Stimulated activated CD4-positive, alpha-beta T cell treated with anti-CD3 and anti-CD28 coated beads, Interleukin-2, amount 100 ng/mL, for 24 hours (primary cell): ENCODE results near the gene GDF15.

Source experiments
- DNase-seq, 2 donors: peaks; one replicate each; pipeline ENCODE4 v3.0.0-alpha.2; 2020

Gene GDF15

GRCh38 chr19:18419699-18420460 lies 33.9 kb downstream of the GDF15 start:
- DNase-seq = peak; percentile 60 to 61

GRCh38 chr19:18420930-18421329 lies 35.0 kb downstream of the GDF15 start:
- DNase-seq = no peak

GRCh38 chr19:18421371-18421959 lies 35.5 kb downstream of the GDF15 start:
- DNase-seq = no peak

GRCh38 chr19:18422530-18423191 lies 36.7 kb downstream of the GDF15 start:
- no peak for DNase-seq

- no peak for DNase-seq
These were observed 37.5 kb downstream of the GDF15 start for GRCh38 chr19:18423258-18424020.

GRCh38 chr19:18424122-18424889 lies 38.3 kb downstream of the GDF15 start:
- DNase-seq = no peak

GRCh38 chr19:18424890-18425514 lies 39.0 kb downstream of the GDF15 start:
- no peak for DNase-seq

GRCh38 chr19:18425515-18426415 lies 39.8 kb downstream of the GDF15 start:
- no peak for DNase-seq

GRCh38 chr19:18426416-18426767 lies 40.4 kb downstream of the GDF15 start:
- DNase-seq = no peak

- no peak for DNase-seq
These were observed 41.3 kb downstream of the GDF15 start for GRCh38 chr19:18427080-18427742.

GRCh38 chr19:18427743-18428113 lies 41.8 kb downstream of the GDF15 start:
- no peak for DNase-seq

GRCh38 chr19:18428173-18428786 lies 42.3 kb downstream of the GDF15 start:
- DNase-seq = no peak

GRCh38 chr19:18428787-18429674 lies 43.1 kb downstream of the GDF15 start:
- DNase-seq = peak; percentile 73 to 79

- DNase-seq = no peak
These were observed 43.9 kb downstream of the GDF15 start for GRCh38 chr19:18429717-18430416.

- no peak for DNase-seq
These were observed 44.6 kb downstream of the GDF15 start for GRCh38 chr19:18430417-18431144.

GRCh38 chr19:18431351-18432197 lies 45.6 kb downstream of the GDF15 start:
- DNase-seq = no peak
